Measurements from ENCODE around the gene TNFRSF19.

The TNFRSF19 gene

DNA sequence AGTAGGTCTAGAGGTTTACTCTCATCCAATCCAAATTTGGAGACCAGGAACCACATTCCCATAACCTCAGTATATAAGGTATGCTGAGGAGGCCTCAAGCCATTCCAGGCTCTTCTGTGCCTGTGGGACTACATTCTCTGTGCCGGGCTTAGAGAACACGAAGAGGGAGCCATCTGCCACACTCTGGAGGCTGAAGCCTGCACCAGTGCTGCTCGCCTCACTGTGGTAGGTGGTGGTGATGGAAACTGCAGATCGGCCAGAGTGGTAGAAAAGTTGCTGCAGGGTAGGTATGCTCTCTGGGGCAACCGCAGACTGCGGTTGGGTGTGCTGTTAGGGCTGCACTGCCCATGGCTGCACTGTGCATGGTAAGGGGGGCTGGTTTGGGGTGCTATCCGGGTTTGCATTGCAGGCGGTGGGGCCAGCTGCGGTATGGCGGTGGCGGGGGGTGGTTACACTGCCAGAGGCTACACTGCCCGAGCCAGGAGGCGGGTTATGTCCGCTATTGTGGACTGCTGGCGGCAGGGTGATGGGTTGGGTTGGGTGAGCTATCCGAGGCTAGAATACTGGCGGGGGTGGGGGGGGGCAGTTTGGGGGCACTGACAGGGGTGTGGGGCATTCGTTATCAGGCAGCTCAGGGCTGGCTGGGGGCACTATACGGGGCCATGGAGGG, 145.0 kb downstream of the TNFRSF19 start:
- Mint-ChIP-seq H3K27ac (no peak overlapping the region), H3K4me1 (ENCODE audit: low read depth) (no peaks in the 10 kb centered on the region), H3K36me3 (ENCODE audit: low read depth) (no peaks in the 10 kb centered on the region), H3K4me3 (no peak overlapping the region), H3K9me3 (peaks cover 16% of the 10 kb centered on the region), H3K27me3 (peaks cover 1% of the 10 kb centered on the region)
- intact Hi-C loops (cut with micrococcal nuclease): no loop called here

DNA sequence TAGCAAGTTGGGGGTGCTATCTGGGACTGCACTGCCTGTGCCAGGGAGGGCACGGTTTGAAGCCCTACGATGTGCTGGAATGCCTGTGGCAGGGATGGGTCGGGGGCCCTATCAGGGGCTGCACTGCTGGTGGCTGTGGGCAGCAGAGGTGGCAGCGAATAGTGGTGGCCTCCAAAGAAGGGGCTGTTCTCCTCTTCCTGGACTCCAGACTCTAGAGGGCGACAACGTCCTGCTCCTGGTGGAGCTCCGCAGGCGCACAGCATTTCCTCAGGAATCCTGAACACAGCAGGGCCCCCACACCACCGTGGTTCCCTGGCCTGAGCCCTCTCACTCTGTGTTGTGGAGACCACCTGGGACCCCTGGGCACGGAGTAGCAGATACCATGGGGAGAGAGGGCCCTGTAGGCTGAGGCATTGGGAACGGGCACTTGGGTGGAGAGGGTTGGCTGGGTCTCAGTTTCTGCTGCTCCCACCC, 145.6 kb downstream of the TNFRSF19 start:
- H3K27ac Mint-ChIP-seq: no peak overlapping the region
- intact Hi-C loops (cut with micrococcal nuclease): no loop called here
- no peaks in the 10 kb centered on the region for H3K36me3 Mint-ChIP-seq (ENCODE audit: low read depth)
- peaks cover 16% of the 10 kb centered on the region for H3K9me3 Mint-ChIP-seq
- H3K27me3 Mint-ChIP-seq: peaks cover 1% of the 10 kb centered on the region
- H3K4me3 Mint-ChIP-seq: no peak overlapping the region
- H3K4me1 Mint-ChIP-seq (ENCODE audit: low read depth): no peaks in the 10 kb centered on the region

DNA sequence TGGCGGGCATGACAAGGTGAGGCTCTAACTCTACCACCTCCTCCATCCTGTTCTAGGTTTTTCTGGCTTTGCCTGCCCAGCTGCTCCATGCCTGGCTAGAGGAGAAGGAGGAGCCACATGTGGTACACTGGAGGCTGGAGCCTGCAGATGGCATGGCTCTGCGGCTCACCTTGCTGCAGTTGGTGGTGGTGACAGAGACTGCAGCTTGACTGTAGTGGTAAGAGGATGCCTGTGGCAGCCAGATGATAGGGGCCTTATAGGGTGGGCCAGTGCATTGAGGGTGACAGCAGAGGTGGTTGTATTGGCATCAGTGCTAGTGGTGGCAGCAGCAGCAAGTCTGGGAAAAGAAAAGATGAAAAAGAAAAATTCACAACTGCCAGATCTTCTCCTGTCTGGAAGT, 146.2 kb downstream of the TNFRSF19 start:
- peaks cover 16% of the 10 kb centered on the region for H3K9me3 Mint-ChIP-seq
- H3K4me1 Mint-ChIP-seq (ENCODE audit: low read depth): no peaks in the 10 kb centered on the region
- H3K27ac Mint-ChIP-seq: no peak overlapping the region
- H3K4me3 Mint-ChIP-seq: no peak overlapping the region
- H3K36me3 Mint-ChIP-seq (ENCODE audit: low read depth): no peaks in the 10 kb centered on the region
- intact Hi-C loops (cut with micrococcal nuclease): no loop called here
- H3K27me3 Mint-ChIP-seq: peaks cover 1% of the 10 kb centered on the region

DNA sequence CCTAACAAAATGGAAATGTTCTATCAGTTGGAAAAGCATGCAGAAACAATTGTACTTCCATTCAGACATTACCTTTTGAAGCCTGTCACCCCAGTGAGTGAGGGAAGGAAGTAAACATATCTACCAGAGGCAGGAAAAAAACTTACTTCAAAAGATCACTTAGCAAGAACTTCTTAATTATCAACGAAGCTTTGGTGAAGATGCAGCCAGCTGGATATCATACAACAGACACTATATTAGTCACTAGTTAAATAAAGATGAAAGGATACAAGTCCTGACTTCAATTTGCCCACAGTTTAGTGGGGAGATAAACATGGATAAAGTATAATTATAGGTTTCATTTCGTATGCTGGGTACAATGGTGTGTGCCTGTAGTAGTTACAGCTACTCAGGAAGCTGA, 148.8 kb downstream of the TNFRSF19 start:
- Mint-ChIP-seq H3K4me1 (ENCODE audit: low read depth) (no peaks in the 10 kb centered on the region), H3K9me3 (peaks cover 11% of the 10 kb centered on the region), H3K27me3 (peaks cover 1% of the 10 kb centered on the region), H3K27ac (no peak overlapping the region), H3K4me3 (no peak overlapping the region), H3K36me3 (ENCODE audit: low read depth) (no peaks in the 10 kb centered on the region)
- intact Hi-C loops (cut with micrococcal nuclease): no loop called here

DNA sequence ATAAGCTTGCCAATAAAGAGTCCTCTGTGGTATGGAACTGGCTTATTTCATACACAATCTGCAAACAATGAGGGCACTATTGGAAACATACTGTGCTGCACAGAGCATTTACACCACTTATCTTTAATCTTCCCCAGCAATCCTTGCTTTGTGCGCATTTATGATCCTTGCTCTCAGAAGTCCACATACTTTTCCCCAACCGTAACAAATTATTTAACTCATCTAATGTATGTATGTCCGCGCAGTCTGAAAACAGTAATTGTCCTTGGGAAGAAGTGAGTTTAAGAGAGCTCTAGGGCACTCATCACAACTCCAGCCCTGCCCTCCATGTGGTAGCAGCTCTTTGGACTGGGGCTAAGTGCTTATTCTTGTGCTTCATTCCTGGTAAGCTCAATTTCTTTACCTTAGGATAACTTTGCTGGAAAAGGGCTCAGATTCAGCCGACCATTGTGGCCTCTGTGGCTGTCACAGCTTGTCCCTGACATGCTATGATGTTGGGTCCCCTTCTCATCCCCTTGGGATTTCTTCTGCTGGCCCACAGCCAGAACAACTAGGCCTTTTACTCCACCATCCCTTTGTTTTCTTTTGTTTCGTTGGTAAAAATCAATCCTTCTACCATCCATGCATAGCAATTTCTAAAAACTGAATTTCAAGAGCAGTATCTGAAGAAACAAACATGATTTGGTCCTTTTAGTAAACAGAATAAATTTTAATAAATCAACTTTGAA, 152.7 kb downstream of the TNFRSF19 start:
- Mint-ChIP-seq H3K4me1 (ENCODE audit: low read depth) (no peaks in the 10 kb centered on the region), H3K27ac (no peak overlapping the region), H3K9me3 (no peaks in the 10 kb centered on the region), H3K36me3 (ENCODE audit: low read depth) (peaks cover 3% of the 10 kb centered on the region), H3K4me3 (no peak overlapping the region), H3K27me3 (no peaks in the 10 kb centered on the region)
- intact Hi-C loops (cut with micrococcal nuclease): no loop called here

DNA sequence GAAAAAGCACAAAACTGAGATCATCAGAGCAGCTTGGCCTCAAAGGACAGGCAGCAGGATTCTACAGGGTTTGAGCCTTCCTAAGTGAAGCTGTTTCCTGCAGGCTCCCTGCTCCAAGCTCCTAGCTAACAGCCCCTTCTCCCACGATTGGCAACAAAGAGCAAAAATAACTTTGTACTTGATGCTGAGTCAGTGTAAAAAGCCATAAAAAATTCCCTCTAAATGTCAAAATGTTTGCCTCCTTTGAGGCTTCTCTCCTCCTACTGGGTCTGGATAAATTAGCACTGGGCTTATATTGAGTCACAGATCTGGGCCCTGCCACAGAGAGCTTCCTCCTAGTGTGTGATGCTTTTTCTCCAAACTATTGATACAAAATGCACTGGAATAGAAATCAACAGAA, 153.3 kb downstream of the TNFRSF19 start:
- peaks cover 6% of the 10 kb centered on the region for H3K36me3 Mint-ChIP-seq (ENCODE audit: low read depth)
- H3K4me3 Mint-ChIP-seq: no peak overlapping the region
- H3K27ac Mint-ChIP-seq: no peak overlapping the region

DNA sequence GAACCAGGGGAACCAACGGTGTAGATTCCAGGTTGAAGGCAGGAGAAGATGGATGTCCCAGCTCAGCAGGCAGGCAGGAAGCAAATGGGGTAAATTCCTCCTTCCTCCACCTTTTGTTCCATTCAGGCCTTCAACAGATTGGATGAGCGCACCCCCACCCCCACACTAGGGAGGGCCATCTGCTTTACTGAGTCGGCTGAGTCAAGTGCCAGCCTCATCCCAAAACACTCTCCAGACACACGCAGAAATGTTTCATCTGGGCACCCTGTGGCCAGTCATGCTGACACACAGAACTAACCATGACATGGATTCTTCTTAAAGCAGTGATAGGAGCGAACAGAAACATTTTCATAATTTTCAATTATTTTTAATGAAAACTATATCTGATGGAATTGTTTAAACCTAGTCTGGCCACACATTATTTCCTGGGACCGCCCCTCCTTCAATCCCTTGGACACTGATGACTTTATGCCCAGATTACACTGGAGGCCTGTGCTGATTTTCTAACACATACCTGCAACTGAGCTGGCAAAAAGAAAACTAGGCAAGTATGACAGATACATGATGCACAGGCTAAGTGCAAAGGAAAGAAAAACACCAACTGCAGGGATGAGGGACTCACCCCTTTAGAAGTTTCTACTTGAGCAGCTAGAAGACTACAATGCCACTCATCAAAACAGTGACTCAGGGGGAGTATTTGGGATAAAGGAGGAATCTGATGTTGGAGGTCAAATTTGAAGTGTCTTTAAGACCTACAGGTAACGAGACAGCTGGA, 154.2 kb downstream of the TNFRSF19 start:
- H3K4me3 Mint-ChIP-seq: no peak overlapping the region
- no peak overlapping the region for H3K27ac Mint-ChIP-seq
- H3K4me1 Mint-ChIP-seq (ENCODE audit: low read depth): no peaks in the 10 kb centered on the region
- intact Hi-C loops (cut with micrococcal nuclease): no loop called here
- H3K27me3 Mint-ChIP-seq: no peaks in the 10 kb centered on the region
- H3K36me3 Mint-ChIP-seq (ENCODE audit: low read depth): peaks cover 13% of the 10 kb centered on the region
- H3K9me3 Mint-ChIP-seq: no peaks in the 10 kb centered on the region

More for the DNA sequence above, 153.3 kb downstream of the TNFRSF19 start:
- Mint-ChIP-seq H3K4me1 (ENCODE audit: low read depth) (no peaks in the 10 kb centered on the region), H3K9me3 (no peaks in the 10 kb centered on the region), H3K27me3 (no peaks in the 10 kb centered on the region)
- intact Hi-C loops (cut with micrococcal nuclease): no loop called here

All from dendritic cell treated with granulocyte-macrophage colony-stimulating factor and Interleukin-4, amounts not matched to agents 40 ng/mL and 50 ng/mL, for 4 days (primary cell).